ENCODE results near the gene UNC79.

GRCh38 chr14:93566065-93566693 lies 135.4 kb downstream of the UNC79 start:
- TF ChIP-seq CTCF (IDR thresholded peaks at IDR 0.05; ENCODE audit: low read length) (no peak), EZH2phosphoT487 (IDR thresholded peaks at IDR 0.05; ENCODE audit: low read length) (no peak)
